ENCODE results near the gene GPC5. TPM values are rescaled to one million over a fixed set of nuclear protein-coding genes. Genes with fewer than 3 reads are reported as not detected.
"Not testable (repeated sequence)": the region's sequence is repeated elsewhere in the genome, so short reads cannot be mapped to it uniquely, and the experiment has no call there.

The GPC5 gene
- total RNA-seq, 1 experiment from 2014 or later, result not detected

DNA sequence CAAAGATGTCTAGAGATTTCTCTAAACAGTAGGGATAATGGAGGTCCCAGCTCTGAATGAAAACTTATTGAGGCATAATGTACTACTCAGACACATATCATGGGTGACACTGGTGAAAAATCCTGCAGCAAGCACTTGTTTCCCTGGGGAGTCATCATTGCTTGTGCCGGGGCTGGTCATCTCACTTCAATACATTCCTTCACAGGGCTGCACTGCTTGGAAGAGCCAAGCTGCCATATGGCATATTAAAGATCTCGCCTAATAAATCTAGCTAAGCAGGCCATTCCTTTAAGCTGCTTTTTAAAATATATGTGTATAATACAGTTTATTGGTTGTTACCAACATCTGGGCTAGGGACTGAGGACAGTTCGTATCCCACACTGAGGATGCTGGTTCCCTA lies 1496.0 kb downstream of the GPC5 start:
- CTCF ChIA-PET, result no interaction called here
- Mint-ChIP-seq H3K4me1 (ENCODE audit: low read depth, unreplicated experiment) (no peaks in the 10 kb centered on the region), H3K36me3 (ENCODE audit: insufficient read depth, unreplicated experiment) (no peaks in the 10 kb centered on the region), H3K9me3 (ENCODE audit: low read depth, unreplicated experiment) (no peaks in the 10 kb centered on the region), H3K4me3 (ENCODE audit: low read depth, unreplicated experiment) (no peak overlapping the region), H3K27me3 (ENCODE audit: unreplicated experiment) (no peaks in the 10 kb centered on the region), H3K27ac (ENCODE audit: unreplicated experiment) (no peak overlapping the region)
- no peak for DNase-seq
- intact Hi-C loops (cut with micrococcal nuclease; ENCODE audit: unreplicated experiment), result no loop called here
- TF ChIP-seq, protein P1, sequence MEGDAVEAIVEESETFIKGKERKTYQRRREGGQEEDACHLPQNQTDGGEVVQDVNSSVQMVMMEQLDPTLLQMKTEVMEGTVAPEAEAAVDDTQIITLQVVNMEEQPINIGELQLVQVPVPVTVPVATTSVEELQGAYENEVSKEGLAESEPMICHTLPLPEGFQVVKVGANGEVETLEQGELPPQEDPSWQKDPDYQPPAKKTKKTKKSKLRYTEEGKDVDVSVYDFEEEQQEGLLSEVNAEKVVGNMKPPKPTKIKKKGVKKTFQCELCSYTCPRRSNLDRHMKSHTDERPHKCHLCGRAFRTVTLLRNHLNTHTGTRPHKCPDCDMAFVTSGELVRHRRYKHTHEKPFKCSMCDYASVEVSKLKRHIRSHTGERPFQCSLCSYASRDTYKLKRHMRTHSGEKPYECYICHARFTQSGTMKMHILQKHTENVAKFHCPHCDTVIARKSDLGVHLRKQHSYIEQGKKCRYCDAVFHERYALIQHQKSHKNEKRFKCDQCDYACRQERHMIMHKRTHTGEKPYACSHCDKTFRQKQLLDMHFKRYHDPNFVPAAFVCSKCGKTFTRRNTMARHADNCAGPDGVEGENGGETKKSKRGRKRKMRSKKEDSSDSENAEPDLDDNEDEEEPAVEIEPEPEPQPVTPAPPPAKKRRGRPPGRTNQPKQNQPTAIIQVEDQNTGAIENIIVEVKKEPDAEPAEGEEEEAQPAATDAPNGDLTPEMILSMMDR (IDR thresholded peaks at IDR 0.05; ENCODE audit: unreplicated experiment), result no peak
- no TSS peak for BruUV-seq (replicated peaks)

DNA sequence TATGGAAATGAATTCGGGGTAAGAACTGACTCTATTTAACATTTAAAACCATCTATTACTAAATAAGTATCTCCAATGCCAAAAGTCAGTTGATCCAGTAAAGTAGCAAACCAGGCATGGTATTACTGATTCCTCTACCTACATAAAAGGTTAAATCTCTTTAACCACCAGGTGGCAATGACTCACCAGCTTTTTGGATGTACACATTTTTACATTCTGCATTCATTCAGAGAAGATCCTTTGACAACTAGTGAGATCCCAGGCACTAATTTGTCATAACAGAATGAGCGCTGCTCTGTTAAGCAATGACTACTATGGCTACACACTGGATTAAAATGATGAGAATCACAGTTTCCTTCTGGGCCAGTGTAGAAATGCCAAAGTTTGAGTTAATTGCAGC lies 1498.4 kb downstream of the GPC5 start:
- no peak overlapping the region for H3K4me3 Mint-ChIP-seq (ENCODE audit: low read depth, unreplicated experiment)
- H3K9me3 Mint-ChIP-seq (ENCODE audit: low read depth, unreplicated experiment), result no peaks in the 10 kb centered on the region
- H3K4me1 Mint-ChIP-seq (ENCODE audit: low read depth, unreplicated experiment), result no peaks in the 10 kb centered on the region
- H3K36me3 Mint-ChIP-seq (ENCODE audit: insufficient read depth, unreplicated experiment), result no peaks in the 10 kb centered on the region
- no peak for DNase-seq
- intact Hi-C loops (cut with micrococcal nuclease; ENCODE audit: unreplicated experiment), result no loop called here
- CTCF ChIA-PET, result no interaction called here
- BruUV-seq (replicated peaks), result no TSS peak
- no peaks in the 10 kb centered on the region for H3K27me3 Mint-ChIP-seq (ENCODE audit: unreplicated experiment)
- TF ChIP-seq, protein P1 (IDR thresholded peaks at IDR 0.05; ENCODE audit: unreplicated experiment), result no peak
- H3K27ac Mint-ChIP-seq (ENCODE audit: unreplicated experiment), result no peak overlapping the region

DNA sequence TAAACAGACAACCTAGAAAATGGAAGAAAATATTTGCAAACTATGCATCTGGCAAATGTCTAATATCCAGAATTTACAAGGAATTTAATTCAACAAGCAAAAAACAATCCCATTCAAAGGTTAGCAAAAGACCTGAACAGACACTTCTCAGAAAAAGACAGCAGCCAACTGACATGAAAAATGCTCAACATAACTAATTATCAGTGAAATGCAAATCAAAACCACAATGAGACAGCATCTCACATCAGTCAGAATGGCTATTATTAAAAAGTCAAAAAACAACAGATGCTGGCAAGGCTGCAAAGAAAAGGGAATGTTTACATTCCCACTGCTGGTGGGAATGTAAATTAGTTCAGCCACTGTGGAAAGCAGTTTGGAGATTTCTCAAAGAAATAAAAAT lies 1500.5 kb downstream of the GPC5 start:
- H3K36me3 Mint-ChIP-seq (ENCODE audit: insufficient read depth, unreplicated experiment); H3K27ac Mint-ChIP-seq (ENCODE audit: unreplicated experiment); DNase-seq; H3K9me3 Mint-ChIP-seq (ENCODE audit: low read depth, unreplicated experiment); H3K27me3 Mint-ChIP-seq (ENCODE audit: unreplicated experiment); BruUV-seq (replicated peaks); H3K4me1 Mint-ChIP-seq (ENCODE audit: low read depth, unreplicated experiment); CTCF ChIA-PET; H3K4me3 Mint-ChIP-seq (ENCODE audit: low read depth, unreplicated experiment); intact Hi-C loops (cut with micrococcal nuclease; ENCODE audit: unreplicated experiment): not testable (repeated sequence)

DNA sequence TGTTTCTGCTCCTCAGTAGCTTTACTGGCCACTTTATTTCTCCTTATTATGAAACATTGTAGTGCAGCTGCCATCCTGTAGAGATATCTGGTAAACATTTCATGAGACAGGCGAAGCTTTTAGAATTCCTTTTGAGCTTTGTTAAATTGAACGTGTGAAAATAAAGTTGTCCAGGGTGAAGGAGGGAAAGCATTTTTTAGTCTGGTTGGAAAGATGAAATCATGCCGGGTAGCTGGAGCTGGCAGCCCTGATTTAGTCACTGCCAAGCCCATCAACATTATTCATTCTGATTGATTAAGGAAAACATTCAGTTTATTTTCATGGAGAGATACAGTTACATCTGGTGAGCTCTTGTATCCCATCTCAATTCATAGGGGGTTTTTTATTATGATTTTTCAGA lies 1502.0 kb downstream of the GPC5 start:
- DNase-seq, result no peak
- H3K9me3 Mint-ChIP-seq (ENCODE audit: low read depth, unreplicated experiment), result no peaks in the 10 kb centered on the region
- no peaks in the 10 kb centered on the region for H3K4me1 Mint-ChIP-seq (ENCODE audit: low read depth, unreplicated experiment)
- no peaks in the 10 kb centered on the region for H3K27me3 Mint-ChIP-seq (ENCODE audit: unreplicated experiment)
- intact Hi-C loops (cut with micrococcal nuclease; ENCODE audit: unreplicated experiment), result no loop called here
- H3K36me3 Mint-ChIP-seq (ENCODE audit: insufficient read depth, unreplicated experiment), result no peaks in the 10 kb centered on the region
- CTCF ChIA-PET, result no interaction called here
- BruUV-seq (replicated peaks), result no TSS peak
- no peak overlapping the region for H3K27ac Mint-ChIP-seq (ENCODE audit: unreplicated experiment)
- TF ChIP-seq, protein P1 (IDR thresholded peaks at IDR 0.05; ENCODE audit: unreplicated experiment), result no peak
- H3K4me3 Mint-ChIP-seq (ENCODE audit: low read depth, unreplicated experiment), result no peak overlapping the region

DNA sequence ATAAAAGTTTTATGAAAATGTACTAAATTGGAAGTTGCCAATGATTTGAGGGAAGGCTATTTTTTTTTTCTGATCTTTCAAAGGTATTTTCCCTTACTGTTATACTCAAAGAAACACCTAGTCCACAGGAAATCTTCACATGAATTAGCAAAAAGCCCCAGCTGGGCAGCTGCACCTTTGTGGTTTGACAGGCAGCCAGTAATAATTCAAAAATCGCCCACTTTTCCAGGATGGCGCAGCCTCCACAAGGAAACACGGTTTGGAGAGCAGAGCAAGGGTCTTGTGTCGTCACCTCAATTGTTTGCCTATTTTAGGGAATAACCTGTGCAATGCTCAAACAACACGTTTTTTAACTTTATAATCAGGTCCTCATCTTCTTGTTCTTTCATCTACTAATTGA lies 1503.3 kb downstream of the GPC5 start:
- TF ChIP-seq, protein P1 (IDR thresholded peaks at IDR 0.05; ENCODE audit: unreplicated experiment), result no peak
- no peaks in the 10 kb centered on the region for H3K27me3 Mint-ChIP-seq (ENCODE audit: unreplicated experiment)
- no peak overlapping the region for H3K27ac Mint-ChIP-seq (ENCODE audit: unreplicated experiment)
- no peak for DNase-seq
- H3K9me3 Mint-ChIP-seq (ENCODE audit: low read depth, unreplicated experiment), result peaks cover 5% of the 10 kb centered on the region
- intact Hi-C loops (cut with micrococcal nuclease; ENCODE audit: unreplicated experiment), result no loop called here
- BruUV-seq (replicated peaks), result no TSS peak
- H3K4me3 Mint-ChIP-seq (ENCODE audit: low read depth, unreplicated experiment), result no peak overlapping the region
- H3K4me1 Mint-ChIP-seq (ENCODE audit: low read depth, unreplicated experiment), result no peaks in the 10 kb centered on the region
- no peaks in the 10 kb centered on the region for H3K36me3 Mint-ChIP-seq (ENCODE audit: insufficient read depth, unreplicated experiment)
- CTCF ChIA-PET, result no interaction called here
